ENCODE data around the gene PPM1M. TPM values are rescaled to one million over a fixed set of nuclear protein-coding genes. Genes with fewer than 3 reads are reported as not detected.

PPM1M gene
- total RNA-seq, 1 experiment from 2014 or later = 13.9 TPM

GRCh38 chr3:52229656-52230055 lies 15.9 kb upstream of the PPM1M start:
- DNase-seq (ENCODE audit: extremely low read depth, low read depth) = no peak

GRCh38 chr3:52230461-52230860 lies 15.1 kb upstream of the PPM1M start:
- no peak for DNase-seq (ENCODE audit: extremely low read depth, low read depth)

GRCh38 chr3:52230889-52231499 lies 14.6 kb upstream of the PPM1M start:
- no peak for DNase-seq (ENCODE audit: extremely low read depth, low read depth)

- peak; percentile 55 for DNase-seq (ENCODE audit: extremely low read depth, low read depth)
Observed at GRCh38 chr3:52231502-52232278, 13.9 kb upstream of the PPM1M start.

GRCh38 chr3:52232279-52233107 lies 13.1 kb upstream of the PPM1M start:
- DNase-seq (ENCODE audit: extremely low read depth, low read depth) = no peak

- DNase-seq (ENCODE audit: extremely low read depth, low read depth) = no peak
Observed at GRCh38 chr3:52233108-52233591, 12.4 kb upstream of the PPM1M start.

- DNase-seq (ENCODE audit: extremely low read depth, low read depth) = no peak
Observed at GRCh38 chr3:52233968-52234367, 11.6 kb upstream of the PPM1M start.

- DNase-seq (ENCODE audit: extremely low read depth, low read depth) = no peak
Observed at GRCh38 chr3:52234516-52235447, 10.8 kb upstream of the PPM1M start.

GRCh38 chr3:52236424-52236886 lies 9.1 kb upstream of the PPM1M start:
- DNase-seq (ENCODE audit: extremely low read depth, low read depth) = no peak

- no peak for DNase-seq (ENCODE audit: extremely low read depth, low read depth)
Observed at GRCh38 chr3:52237006-52237656, 8.4 kb upstream of the PPM1M start.

- DNase-seq (ENCODE audit: extremely low read depth, low read depth) = peak; percentile 33
Observed at GRCh38 chr3:52237657-52238172, 7.8 kb upstream of the PPM1M start.

- no peak for DNase-seq (ENCODE audit: extremely low read depth, low read depth)
Observed at GRCh38 chr3:52238193-52238760, 7.3 kb upstream of the PPM1M start.

- peak; percentile 48 for DNase-seq (ENCODE audit: extremely low read depth, low read depth)
Observed at GRCh38 chr3:52238761-52239701, 6.5 kb upstream of the PPM1M start, which contains the start of gene TWF2. Gene TWF2 (minus strand): TSS chr3:52239158. CDS start chr3:52239016, 142 bp downstream.

- peak; percentile 70 for DNase-seq (ENCODE audit: extremely low read depth, low read depth)
Observed at GRCh38 chr3:52240059-52240885, 5.3 kb upstream of the PPM1M start.

GRCh38 chr3:52240886-52241370 lies 4.6 kb upstream of the PPM1M start:
- no peak for DNase-seq (ENCODE audit: extremely low read depth, low read depth)

- no peak for DNase-seq (ENCODE audit: extremely low read depth, low read depth)
Observed at GRCh38 chr3:52242039-52242438, 3.5 kb upstream of the PPM1M start.
